K562 (cell line): Measurements from ENCODE around the gene LCN12. TPM values are rescaled to one million over a fixed set of nuclear protein-coding genes. Genes with fewer than 3 reads are reported as not detected.
A peak's percentile ranks its signal among the peaks of the same experiment; 100 is the strongest.

Experiments used
- ATAC-seq: fragments of 200-7000 bp; cut with Tn5 transposase; 3 replicates; pipeline ENCODE4 v1.9.1; 2020; ENCODE audit warnings: moderate library complexity
- BruUV-seq: library from RNA; stranded (reverse); fragments of 400-500 nt; replicated peaks from 2 replicates; lab custom pipeline; 2021; lab: Mats Ljungman, UMichigan
- CTCF ChIA-PET: fragments of 300-600 bp; formaldehyde crosslinking; extraction: SDS; loops from one replicate; lab custom pipeline; 2021; ENCODE audit warnings: low intra/inter-chr PET ratio; lab: Yijun Ruan, JAX
- POLR2A ChIA-PET: fragments of 300-600, 350-650 bp; sonication (Branson Sonifier 250); formaldehyde crosslinking; extraction: SDS; loops from one replicate; lab custom pipeline; 2021; ENCODE audit warnings: antibody characterized with exemption, inconsistent platforms; lab: Yijun Ruan, JAX
- DNase-seq, 4 experiments: peaks; one replicate each; pipeline versions ENCODE4 v3.0.0 to v3.0.0-alpha.2; 2011 to 2018; ENCODE audit warnings: low spot score in 3 of 4, mixed read lengths in 3 of 4; ENCODE audit errors: extremely low read depth in 1 of 4
- FAIRE-seq: peaks from 2 replicates; lab custom pipeline; 2011; peaks lifted over from hg19 to GRCh38; lab: Jason Lieb, UNC
- H2AFZ ChIP-seq: 2 replicates; pipeline ENCODE4 v1.6.0; 2011; ENCODE audit warnings: low read depth, low read length, control low read depth, inconsistent platforms
- H3K27ac ChIP-seq: fragments of 200-600 bp; 3 replicates; pipeline ENCODE4 v1.8.0; 2011; ENCODE audit warnings: low read depth, mild to moderate bottlenecking, control low read depth, inconsistent platforms, low read length, moderate library complexity, mixed read lengths; ENCODE audit errors: extremely low read depth
- H3K27me3 ChIP-seq, 2 experiments: fragments of 300-600 bp in 1 of 2; 2 replicates in 1 of 2; 3 replicates in 1 of 2; pipeline versions ENCODE4 v1.6.0 to v1.8.0; 2011; ENCODE audit warnings: inconsistent platforms in 2 of 2, low read length in 2 of 2, mild to moderate bottlenecking in 1 of 2, mixed read lengths in 1 of 2, moderate library complexity in 1 of 2; ENCODE audit not compliant: control insufficient read depth in 2 of 2, insufficient read depth in 2 of 2
- H3K36me3 ChIP-seq: fragments of 300-600 bp; 3 replicates; pipeline ENCODE4 v1.8.0; 2011; ENCODE audit warnings: mild to moderate bottlenecking, low read length, inconsistent platforms; ENCODE audit not compliant: control insufficient read depth, insufficient read depth
- H3K4me1 ChIP-seq, 2 experiments: fragments of 200-600 bp in 1 of 2; replicated peaks in 1 of 2; 2 replicates in 1 of 2; 3 replicates in 1 of 2; pipeline versions ENCODE4 v1.5.1 to v1.8.0; 2011; ENCODE audit warnings: inconsistent platforms in 2 of 2, low read length in 2 of 2, mild to moderate bottlenecking in 1 of 2, mixed read lengths in 1 of 2, moderate library complexity in 1 of 2; ENCODE audit not compliant: control insufficient read depth in 2 of 2, insufficient read depth in 2 of 2
- H3K4me2 ChIP-seq: 2 replicates; pipeline ENCODE4 v1.6.1; 2011; ENCODE audit warnings: low read length, control low read depth, inconsistent platforms, mixed read lengths; ENCODE audit not compliant: insufficient read depth
- H3K4me3 ChIP-seq: fragments of 200-600 bp; sonication (generic), shearing (Covaris generic); 2 replicates; pipeline ENCODE4 v1.5.1; 2016; ENCODE audit warnings: control low read depth, inconsistent platforms
- H3K79me2 ChIP-seq: fragments of 200-600 bp; 3 replicates; pipeline ENCODE4 v1.8.0; 2011; ENCODE audit warnings: low read length, inconsistent platforms; ENCODE audit not compliant: control insufficient read depth, insufficient read depth
- H3K9ac ChIP-seq, 2 experiments: 2 replicates each; pipeline versions ENCODE4 v1.6.0 to v1.6.1; 2011; ENCODE audit warnings: low read depth in 2 of 2, low read length in 2 of 2, control low read depth in 1 of 2, inconsistent platforms in 1 of 2, mild to moderate bottlenecking in 1 of 2, mixed read lengths in 1 of 2; ENCODE audit not compliant: insufficient read depth in 1 of 2
- H3K9me1 ChIP-seq: one replicate; pipeline ENCODE4 v1.6.0; 2011; ENCODE audit warnings: inconsistent platforms, mild to moderate bottlenecking, low read length, moderate library complexity; ENCODE audit not compliant: control insufficient read depth, insufficient read depth
- H3K9me3 ChIP-seq: replicated peaks from 2 replicates; pipeline ENCODE4 v1.5.1; 2011; ENCODE audit warnings: low read depth, low read length, inconsistent platforms; ENCODE audit not compliant: control insufficient read depth, insufficient read depth
- H4K20me1 ChIP-seq: replicated peaks from 2 replicates; pipeline ENCODE4 v1.6.1; 2011; ENCODE audit warnings: low read length, inconsistent platforms, mixed read lengths; ENCODE audit not compliant: control insufficient read depth, insufficient read depth
- FOXP4 ChIP-seq: sonication (generic); formaldehyde crosslinking; IDR thresholded peaks from 2 replicates; pipeline ENCODE4 v1.8.0; 2022; ENCODE audit warnings: mild to moderate bottlenecking, missing genetic modification reagents, borderline replicate concordance
- NCOA4 ChIP-seq: fragments of 450-650 bp; IDR thresholded peaks from 2 replicates; pipeline ENCODE4 v1.6.1; 2018; ENCODE audit warnings: mild to moderate bottlenecking; ENCODE audit not compliant: partially characterized antibody
- PHB2 ChIP-seq: fragments of 450-650 bp; IDR thresholded peaks from 2 replicates; pipeline ENCODE4 v1.6.1; 2017; ENCODE audit warnings: low read depth
- POLR2G ChIP-seq: fragments of 200-400 bp; formaldehyde crosslinking; IDR thresholded peaks from 2 replicates; pipeline ENCODE4 v1.6.1; 2017; ENCODE audit warnings: low read depth, mild to moderate bottlenecking, antibody characterized with exemption, low read length, moderate library complexity
- RBFOX2 ChIP-seq: fragments of 200-400 bp; formaldehyde crosslinking; IDR thresholded peaks from 2 replicates; pipeline ENCODE4 v1.6.1; 2017; ENCODE audit warnings: low read depth, mild to moderate bottlenecking, low read length, moderate library complexity
- RBM17 ChIP-seq: fragments of 200-400 bp; formaldehyde crosslinking; IDR thresholded peaks from 2 replicates; pipeline ENCODE4 v1.6.1; 2017; ENCODE audit warnings: low read depth, mild to moderate bottlenecking, low read length, borderline replicate concordance
- ZBTB33 ChIP-seq: sonication (generic); formaldehyde crosslinking; IDR thresholded peaks from 2 replicates; pipeline ENCODE4 v1.8.1; 2023; ENCODE audit warnings: mild to moderate bottlenecking, missing genetic modification reagents
- ZNF740 ChIP-seq, 3 experiments: fragments of 200-800 bp in 1 of 3; sonication (Bioruptor generic) in 1 of 3; sonication (generic) in 1 of 3; formaldehyde crosslinking in 1 of 3; IDR thresholded peaks; 2 replicates each; pipeline versions ENCODE4 v1.6.1 to v1.8.0; 2016 to 2022; ENCODE audit warnings: mild to moderate bottlenecking in 2 of 3, missing compliant biosample characterization in 2 of 3, missing genetic modification characterization in 2 of 3, missing genetic modification reagents in 1 of 3
- WGBS: fragments of 100-300 bp; shearing (Covaris generic); methylation state at CpG from one replicate; pipeline ENCODE4 v1.1.6; 2016; ENCODE audit warnings: low coverage, mixed read lengths; ENCODE audit not compliant: insufficient coverage; ENCODE audit errors: missing lambda C conversion rate; 5-methylcytosine and 5-hydroxymethylcytosine counted together
- in situ Hi-C: fragments of 300-500 bp; cut with MboI; formaldehyde crosslinking; loops from 4 replicates; pipeline ENCODE4 v1.15.0; 2018; ENCODE audit warnings: inconsistent platforms, mixed read lengths
- intact Hi-C: fragments of 100-400 bp; cut with micrococcal nuclease; formaldehyde crosslinking; loops from 2 replicates; pipeline ENCODE4 v1.14.2; 2022
- polyA plus RNA-seq, 8 experiments: library from polyadenylated mRNA; depleted of rRNA in 4 of 8; stranded (reverse) in 5 of 8; unstranded in 3 of 8; fragments of >200 nt; fragmentation: Nextera tagmentation in 2 of 8; fragmentation: Illumina TruSeq in 1 of 8; extraction: Ambion mirVana in 2 of 8; extraction: Trizol in 1 of 8; gene quantifications; 2 replicates each; pipeline versions ENCODE4 v1.2.1 to v1.2.3, GENCODE V29; 2011 to 2014; ENCODE audit warnings: inconsistent platforms in 1 of 8, missing spikeins in 1 of 8
- total RNA-seq, 7 experiments: library from RNA; depleted of rRNA in 6 of 7; stranded (reverse); fragments of >200 nt in 6 of 7; fragmentation: Illumina TruSeq in 2 of 7; extraction: Trizol in 2 of 7; gene quantifications; 2 replicates each; pipeline versions ENCODE4 v1.2.1 to v1.2.3, GENCODE V29; 2011 to 2021; ENCODE audit warnings: low replicate concordance in 1 of 7

LCN12 gene
- total and polyA plus RNA-seq, 9 of the 15 experiments (the other 6 are each of a cell fraction or from before 2014, with no cell fraction given): 0.05 TPM; not detected in 8

GRCh38 chr9:136942881-136943230 is 9.2 kb upstream of the LCN12 start:
- peak overlapping the region; percentile 95 for H3K4me3 ChIP-seq
- ChIA-PET CTCF (interaction anchor here (0.6 kb wide), 1 partner anchor 96 kb away, joined by 3 read pairs; no protein-coding TSS in a partner anchor), POLR2A (interaction anchor here (0.6 kb wide), 1 partner anchor 105 kb away, joined by 4 read pairs; no protein-coding TSS in a partner anchor)
- no peak for DNase-seq
- no TSS peak for BruUV-seq
- H3K79me2 ChIP-seq: peaks cover 26% of the 10 kb centered on the region
- in situ Hi-C loops: no loop called here
- no peaks in the 10 kb centered on the region for H3K27me3 ChIP-seq
- no peaks in the 10 kb centered on the region for H4K20me1 ChIP-seq
- no peaks in the 10 kb centered on the region for H3K9me3 ChIP-seq
- H3K4me2 ChIP-seq: peak overlapping the region; percentile 88; the same call in 1 of the 2 replicates
- TF ChIP-seq ZNF740 (CRISPR knock-in tag; IDR thresholded peaks at IDR 0.05) (no peak; the same call in 1 of the 2 replicates), ZNF740 (tag; IDR thresholded peaks at IDR 0.05) (peak in 1 of 2 experiments; percentile 11; a peak in 1 of 4 replicates), FOXP4 (CRISPR knock-in tag) (0 out of 2 replicates have a peak, but pooled peaks have one; percentile 32), ZBTB33 (CRISPR knock-in tag) (peak; percentile 28; the same call in 1 of the 2 replicates), NCOA4 (no peak), POLR2G (peak; percentile 10; the same call in 1 of the 2 replicates), RBM17 (no peak), RBFOX2 (peak; percentile 2), PHB2 (no peak)
- TF ChIP-seq, all 486 proteins: peak for 5
- Histone ChIP-seq H3K4me1 (peaks cover 20 to 87% of the 10 kb centered on the region in 2 experiments), H3K27ac (no peak overlapping the region), H2AFZ (no peak overlapping the region), H3K9ac (peak overlapping the region in 1 of 2 experiments; percentile 98; a peak in 2 of 4 replicates), H3K36me3 (peaks cover 46% of the 10 kb centered on the region; the same call in 2 of the 3 replicates), H3K9me1 (peaks cover 3% of the 10 kb centered on the region)
- ATAC-seq (no peak), FAIRE-seq (no peak)
- 91% methylated on average over 13 of the region's 16 CpGs for WGBS
- intact Hi-C loops: loop anchor here (5.0 kb wide), 1 partner anchor 96 kb away; the partner anchor contains the start of gene PHPT1
